Caco-2 (cell line): ENCODE data around the gene TMEM202. TPM values are rescaled to one million over a fixed set of nuclear protein-coding genes. Genes with fewer than 3 reads are reported as not detected.
A peak's percentile ranks its signal among the peaks of the same experiment; 100 is the strongest.

Source experiments
- BruUV-seq: library from RNA; stranded (reverse); fragments of 400-500 nt; replicated peaks from 2 replicates; lab custom pipeline; 2021; lab: Mats Ljungman, UMichigan
- CTCF ChIA-PET: fragments of 300-600 bp; sonication (Branson Sonifier 250); formaldehyde crosslinking; loops from one replicate; lab custom pipeline; 2022; ENCODE audit warnings: antibody characterized with exemption; lab: Charles Lee
- POLR2A ChIA-PET: fragments of 300-600 bp; sonication (Branson Sonifier 250); formaldehyde crosslinking; loops from one replicate; lab custom pipeline; 2022; ENCODE audit warnings: antibody characterized with exemption; lab: Charles Lee
- DNase-seq, 2 experiments: peaks; one replicate each; pipeline versions ENCODE4 v3.0.0 to v3.0.0-alpha.2; 2020 to 2022
- H3K27me3 ChIP-seq: replicated peaks from 2 replicates; pipeline ENCODE4 v1.6.0; 2011; ENCODE audit warnings: low read length; ENCODE audit not compliant: control insufficient read depth, insufficient read depth
- H3K36me3 ChIP-seq: 2 replicates; pipeline ENCODE4 v1.5.1; 2011; ENCODE audit warnings: low read length; ENCODE audit not compliant: control insufficient read depth, insufficient read depth
- H3K4me1 ChIP-seq: fragments of 250-450 bp; sonication (Bioruptor Pico); 2 replicates; pipeline ENCODE4 v1.5.1; 2020; ENCODE audit warnings: mild to moderate bottlenecking
- H3K4me3 ChIP-seq: 2 replicates; pipeline ENCODE4 v1.5.1; 2011; ENCODE audit warnings: low read depth, mild to moderate bottlenecking, control low read depth, low read length
- H3K9me3 ChIP-seq: fragments of 250-450 bp; sonication (Bioruptor Pico); 2 replicates; pipeline ENCODE4 v1.5.1; 2020; ENCODE audit warnings: mild to moderate bottlenecking, moderate library complexity
- H3K27ac Mint-ChIP-seq: one replicate; pipeline ENCODE4 v1.8.0; 2022; ENCODE audit warnings: mixed read lengths; ENCODE audit not compliant: unreplicated experiment
- H3K27me3 Mint-ChIP-seq: one replicate; pipeline ENCODE4 v1.8.0; 2022; ENCODE audit warnings: mixed read lengths; ENCODE audit not compliant: insufficient read depth, unreplicated experiment
- H3K36me3 Mint-ChIP-seq: one replicate; pipeline ENCODE4 v1.8.0; 2022; ENCODE audit warnings: mild to moderate bottlenecking, mixed read lengths; ENCODE audit not compliant: insufficient read depth, unreplicated experiment
- H3K4me1 Mint-ChIP-seq: one replicate; pipeline ENCODE4 v1.8.0; 2022; ENCODE audit warnings: low read depth, mixed read lengths; ENCODE audit not compliant: unreplicated experiment
- H3K4me3 Mint-ChIP-seq: one replicate; pipeline ENCODE4 v1.8.0; 2022; ENCODE audit warnings: mild to moderate bottlenecking, moderate library complexity, mixed read lengths; ENCODE audit not compliant: unreplicated experiment
- H3K9me3 Mint-ChIP-seq: one replicate; pipeline ENCODE4 v1.8.0; 2022; ENCODE audit warnings: mixed read lengths; ENCODE audit not compliant: unreplicated experiment
- CTCF ChIP-seq, 2 experiments: fragments of 200-600 bp in 1 of 2; IDR thresholded peaks; 1 replicate in 1 of 2; 2 replicates in 1 of 2; pipeline versions ENCODE4 v1.5.1 to v1.8.0; 2011 to 2022; ENCODE audit warnings: antibody characterized with exemption in 1 of 2, control low read depth in 1 of 2, inconsistent platforms in 1 of 2, low read depth in 1 of 2, low read length in 1 of 2, mild to moderate bottlenecking in 1 of 2, moderate library complexity in 1 of 2; ENCODE audit not compliant: insufficient read depth in 1 of 2, severe bottlenecking in 1 of 2, unreplicated experiment in 1 of 2
- intact Hi-C: fragments of 100-400 bp; cut with micrococcal nuclease; formaldehyde crosslinking; loops from one replicate; pipeline ENCODE4 v1.10.0; 2022; ENCODE audit not compliant: unreplicated experiment
- total RNA-seq: library from RNA; stranded (reverse); gene quantifications from 2 replicates; pipeline ENCODE4 v1.2.3, GENCODE V29; 2022

Gene TMEM202
- total RNA-seq, 1 experiment from 2014 or later = not detected

GRCh38 chr15:72369964-72370363 is 28.1 kb upstream of the TMEM202 start:
- Mint-ChIP-seq H3K4me3 (no peak overlapping the region), H3K36me3 (peaks cover 24% of the 10 kb centered on the region), H3K27ac (no peak overlapping the region), H3K9me3 (no peaks in the 10 kb centered on the region), H3K4me1 (peaks cover 5% of the 10 kb centered on the region), H3K27me3 (no peaks in the 10 kb centered on the region)
- no TSS peak for BruUV-seq
- no peak for DNase-seq
- Histone ChIP-seq H3K4me3 (no peak overlapping the region), H3K4me1 (0 out of 2 replicates have a peak, but pooled peaks cover 4% of the 10 kb centered on the region), H3K9me3 (no peaks in the 10 kb centered on the region), H3K27me3 (no peaks in the 10 kb centered on the region), H3K36me3 (peaks cover 2% of the 10 kb centered on the region; the same call in 1 of the 2 replicates)
- TF ChIP-seq CTCF (IDR thresholded peaks at IDR 0.05; ENCODE audit: insufficient read depth in 1 of 2, low read depth in 1 of 2, low read length in 1 of 2, severe bottlenecking in 1 of 2, unreplicated experiment in 1 of 2) = no peak
- ChIA-PET POLR2A (interaction anchor here (0.6 kb wide), 1 partner anchor 980 kb away, joined by 3 read pairs; no protein-coding TSS in a partner anchor), CTCF (no interaction called here)
- intact Hi-C loops = no loop called here

DNA sequence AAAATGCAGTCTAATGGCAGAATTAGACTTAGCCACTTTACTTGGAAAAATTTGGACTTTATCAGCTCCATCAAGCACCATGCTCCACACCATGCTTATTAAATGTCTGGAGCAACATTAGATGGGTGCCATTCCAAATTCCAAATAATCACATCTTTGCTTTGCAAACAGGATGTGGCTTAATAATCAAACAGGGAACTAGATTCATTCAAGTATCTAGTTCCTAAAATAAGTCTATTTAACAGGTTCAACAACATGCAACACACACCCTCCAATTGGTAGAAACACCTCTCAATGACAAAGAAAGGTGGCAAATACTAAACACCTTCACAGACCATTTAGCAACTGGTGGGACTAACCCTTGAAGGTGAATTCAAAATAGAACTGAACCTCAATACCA is 25.7 kb upstream of the TMEM202 start:
- Histone ChIP-seq H3K4me1 (0 out of 2 replicates have a peak, but pooled peaks cover 9% of the 10 kb centered on the region), H3K4me3 (no peak overlapping the region), H3K36me3 (peaks cover 2% of the 10 kb centered on the region; the same call in 1 of the 2 replicates), H3K9me3 (no peaks in the 10 kb centered on the region), H3K27me3 (no peaks in the 10 kb centered on the region)
- POLR2A ChIA-PET = no interaction called here
- H3K27me3 Mint-ChIP-seq = no peaks in the 10 kb centered on the region
- CTCF ChIA-PET = no interaction called here
- H3K4me3 Mint-ChIP-seq = no peak overlapping the region
- TF ChIP-seq CTCF (IDR thresholded peaks at IDR 0.05; ENCODE audit: insufficient read depth in 1 of 2, low read depth in 1 of 2, low read length in 1 of 2, severe bottlenecking in 1 of 2, unreplicated experiment in 1 of 2) = no peak
- no peak for DNase-seq
- H3K9me3 Mint-ChIP-seq = no peaks in the 10 kb centered on the region
- no TSS peak for BruUV-seq
- peaks cover 9% of the 10 kb centered on the region for H3K4me1 Mint-ChIP-seq
- H3K27ac Mint-ChIP-seq = no peak overlapping the region
- H3K36me3 Mint-ChIP-seq = peaks cover 29% of the 10 kb centered on the region
- intact Hi-C loops = no loop called here

DNA sequence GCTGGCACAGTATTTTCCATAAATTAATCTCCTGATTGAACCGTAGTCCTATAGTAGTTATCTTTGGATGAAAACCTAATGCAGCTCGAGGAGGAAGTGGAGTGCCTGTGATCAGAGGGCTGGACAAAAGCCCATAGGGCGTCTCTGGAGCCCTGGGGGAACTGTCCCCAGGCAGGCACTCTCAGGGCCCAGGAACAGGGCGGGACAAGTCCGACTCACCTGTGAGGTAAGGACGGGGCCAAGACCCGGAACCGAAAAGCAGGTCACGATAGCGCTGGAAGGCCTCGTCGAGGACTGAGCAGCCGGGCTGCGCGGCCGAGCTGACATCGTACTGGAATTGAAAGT is 22.6 kb upstream of the TMEM202 start:
- H3K36me3 ChIP-seq = no peaks in the 10 kb centered on the region
- Mint-ChIP-seq H3K4me1 (peaks cover 9% of the 10 kb centered on the region), H3K27ac (peak overlapping the region; percentile 88), H3K27me3 (no peaks in the 10 kb centered on the region), H3K4me3 (peak overlapping the region; percentile 89), H3K9me3 (no peaks in the 10 kb centered on the region), H3K36me3 (peaks cover 26% of the 10 kb centered on the region)
- BruUV-seq = no TSS peak
- TF ChIP-seq CTCF (IDR thresholded peaks at IDR 0.05; ENCODE audit: insufficient read depth in 1 of 2, low read depth in 1 of 2, low read length in 1 of 2, severe bottlenecking in 1 of 2, unreplicated experiment in 1 of 2) = no peak
- ChIA-PET CTCF (interaction anchor here (0.9 kb wide), 1 partner anchor 63 kb away, joined by 3 read pairs; no protein-coding TSS in a partner anchor), POLR2A (interaction anchor here (0.7 to 1.9 kb wide), 2 partner anchors 59 to 98 kb away, joined by 3 to 6 read pairs; partner anchors contain the start of gene ARIH1)
- H3K4me1 ChIP-seq = 0 out of 2 replicates have a peak, but pooled peaks cover 9% of the 10 kb centered on the region
- H3K9me3 ChIP-seq = no peaks in the 10 kb centered on the region
- no peaks in the 10 kb centered on the region for H3K27me3 ChIP-seq
- intact Hi-C loops = loop anchor here (1.0 kb wide), 1 partner anchor 98 kb away; no protein-coding TSS in a partner anchor
- H3K4me3 ChIP-seq = peak overlapping the region; percentile 92
- peak in 1 of 2 experiments; percentile 74 for DNase-seq
